SHP77 treated with DMSO at 0.1 percent for 48 hours (cell line): ENCODE results near the gene URI1.

Experiments
- DNase-seq: peaks from one replicate; lab custom pipeline; 2025; lab: John Stamatoyannopoulos, UW

Gene URI1

DNA sequence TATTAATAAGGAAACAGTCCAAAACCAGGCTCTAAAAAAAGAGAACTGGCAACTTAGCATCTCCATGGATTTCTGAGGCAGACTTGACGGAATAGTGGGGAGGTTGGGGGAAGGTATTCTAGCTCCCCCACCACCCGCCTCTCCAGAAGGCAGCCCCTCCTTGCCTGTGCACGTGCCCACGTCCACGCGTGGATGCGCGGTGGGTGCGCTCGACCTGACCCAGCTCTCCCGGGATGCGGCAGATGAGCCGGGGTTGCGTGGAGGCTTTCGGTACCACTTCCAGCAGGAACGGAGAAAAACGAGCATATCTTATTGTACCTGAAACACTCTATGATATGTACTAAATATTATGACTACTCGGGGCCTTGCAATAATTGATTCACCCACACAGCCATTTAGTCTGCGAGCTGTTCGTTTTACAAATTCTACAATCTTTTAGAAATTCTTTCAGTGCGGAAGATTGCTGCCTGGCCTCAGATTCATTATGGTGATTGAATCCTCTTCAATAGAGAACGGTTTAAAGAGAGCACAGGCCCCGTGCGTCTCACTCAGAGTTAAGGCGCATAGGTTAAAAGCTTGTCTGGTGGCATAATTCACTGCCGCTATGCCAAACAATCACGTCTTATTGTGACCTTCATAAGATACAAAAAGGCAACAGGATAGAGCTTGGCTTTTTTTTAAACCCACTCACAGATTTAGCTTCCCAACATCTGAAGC, 117.9 kb downstream of the URI1 start:
- DNase-seq = no peak

DNA sequence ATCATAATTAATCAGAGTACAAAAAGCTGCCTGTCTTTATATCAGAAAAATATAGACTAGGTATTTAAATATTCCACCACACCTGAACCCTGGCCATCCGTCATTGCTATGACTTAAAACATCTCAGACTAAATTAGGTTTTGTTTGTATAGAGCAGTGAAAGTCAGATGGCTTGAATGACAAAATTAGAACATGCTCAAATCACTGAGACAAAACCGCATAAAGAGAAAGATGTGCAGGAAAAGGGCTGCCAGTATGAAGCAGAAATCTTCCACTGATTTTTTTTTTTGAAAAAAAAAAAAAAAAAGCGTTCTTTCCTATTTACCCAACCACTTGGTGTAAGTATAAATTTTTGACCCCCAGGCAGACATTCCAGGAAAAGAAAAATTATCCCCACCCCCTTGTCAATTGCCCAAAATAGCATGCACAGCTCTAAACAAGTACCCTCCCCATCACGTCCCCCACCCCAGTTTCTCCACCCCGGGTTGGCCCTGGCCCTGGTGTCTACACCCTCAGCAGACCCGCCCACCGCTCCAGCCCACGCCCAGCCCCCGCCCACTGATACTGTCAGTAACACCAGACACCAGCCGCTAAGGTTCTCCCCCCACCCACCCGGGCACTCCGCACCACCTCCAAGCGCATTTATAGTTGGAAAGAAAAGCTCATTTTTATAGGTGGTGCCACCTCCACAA, 118.6 kb downstream of the URI1 start:
- DNase-seq = no peak

DNA sequence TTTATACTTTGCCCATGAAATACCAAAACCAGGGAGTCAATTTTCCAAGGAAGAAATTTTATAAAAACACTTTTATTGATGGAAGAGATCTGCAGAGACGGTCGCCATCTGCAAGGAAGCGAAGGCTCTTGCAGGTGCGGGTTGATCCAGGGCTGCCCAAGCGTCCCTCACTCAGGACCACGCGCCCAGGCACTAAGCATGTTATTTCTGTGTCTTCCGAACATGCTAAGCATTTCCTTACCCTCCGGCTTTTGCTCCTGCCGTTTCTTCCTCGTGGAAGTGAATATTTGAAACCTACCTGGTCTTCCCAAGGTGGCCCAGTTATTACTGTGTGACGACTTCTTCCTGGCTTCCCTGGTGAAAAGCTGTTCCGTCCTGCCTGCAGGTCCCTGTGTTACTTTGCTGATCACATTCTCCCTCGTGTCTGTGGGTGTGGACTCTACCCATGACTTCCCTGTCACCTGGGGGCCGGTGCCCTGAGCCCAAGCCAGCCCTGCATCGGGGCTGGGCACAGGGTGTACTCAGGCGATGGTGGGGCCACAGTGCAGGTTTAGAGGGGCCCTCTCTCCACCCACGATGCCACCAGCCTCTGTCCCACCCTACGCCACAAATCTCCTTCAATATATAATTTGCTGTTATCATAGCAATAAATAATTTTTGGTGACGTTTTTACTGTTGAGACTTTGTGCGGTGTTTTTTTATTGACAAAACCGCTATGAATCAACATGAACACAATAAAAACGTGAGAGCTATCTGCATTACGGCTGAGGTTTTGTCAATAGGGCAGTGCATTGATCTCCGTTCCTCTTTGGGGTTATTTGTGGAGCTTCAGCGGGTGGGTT, 119.4 kb downstream of the URI1 start:
- DNase-seq = no peak

DNA sequence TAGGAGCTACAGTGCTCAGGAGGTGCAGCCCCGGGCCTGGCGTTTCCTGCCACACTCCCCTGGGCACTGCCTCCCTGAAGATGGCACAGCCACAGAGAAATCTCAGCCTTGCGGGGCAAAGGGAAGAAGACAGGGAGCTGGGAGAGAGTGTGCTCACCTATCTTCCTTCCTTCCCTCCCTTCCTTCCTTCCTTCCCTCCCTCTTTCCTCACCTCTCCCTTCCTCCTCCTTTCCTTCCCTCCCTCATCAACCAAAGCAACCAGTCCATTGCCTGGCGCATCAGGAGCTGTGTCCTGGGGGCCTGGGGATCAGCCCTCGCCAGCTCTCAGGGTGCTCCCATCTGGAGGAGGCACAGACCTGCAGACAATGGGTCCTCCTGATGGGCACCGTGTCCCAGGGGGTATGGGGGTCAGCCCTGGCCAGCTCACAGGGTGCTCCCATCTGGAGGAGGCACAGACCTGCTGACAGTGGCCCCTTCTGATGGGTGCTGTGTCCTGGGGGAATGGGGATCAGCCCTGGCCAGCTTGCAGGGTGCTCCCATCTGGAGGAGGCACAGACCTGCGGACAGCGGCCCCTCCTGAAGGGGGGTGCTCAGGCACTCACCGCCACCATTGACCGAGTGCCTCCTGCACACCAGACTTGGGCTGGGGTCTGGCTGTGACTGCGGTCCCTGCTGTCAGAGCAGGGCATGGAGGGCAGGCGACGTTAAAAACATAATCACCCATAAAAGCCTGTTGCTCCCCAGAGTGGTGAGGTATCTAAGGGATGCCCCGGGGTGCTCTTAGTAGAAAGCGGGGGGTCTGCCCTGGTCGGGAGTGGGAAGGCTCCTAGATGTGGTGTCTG, 120.2 kb downstream of the URI1 start:
- no peak for DNase-seq

DNA sequence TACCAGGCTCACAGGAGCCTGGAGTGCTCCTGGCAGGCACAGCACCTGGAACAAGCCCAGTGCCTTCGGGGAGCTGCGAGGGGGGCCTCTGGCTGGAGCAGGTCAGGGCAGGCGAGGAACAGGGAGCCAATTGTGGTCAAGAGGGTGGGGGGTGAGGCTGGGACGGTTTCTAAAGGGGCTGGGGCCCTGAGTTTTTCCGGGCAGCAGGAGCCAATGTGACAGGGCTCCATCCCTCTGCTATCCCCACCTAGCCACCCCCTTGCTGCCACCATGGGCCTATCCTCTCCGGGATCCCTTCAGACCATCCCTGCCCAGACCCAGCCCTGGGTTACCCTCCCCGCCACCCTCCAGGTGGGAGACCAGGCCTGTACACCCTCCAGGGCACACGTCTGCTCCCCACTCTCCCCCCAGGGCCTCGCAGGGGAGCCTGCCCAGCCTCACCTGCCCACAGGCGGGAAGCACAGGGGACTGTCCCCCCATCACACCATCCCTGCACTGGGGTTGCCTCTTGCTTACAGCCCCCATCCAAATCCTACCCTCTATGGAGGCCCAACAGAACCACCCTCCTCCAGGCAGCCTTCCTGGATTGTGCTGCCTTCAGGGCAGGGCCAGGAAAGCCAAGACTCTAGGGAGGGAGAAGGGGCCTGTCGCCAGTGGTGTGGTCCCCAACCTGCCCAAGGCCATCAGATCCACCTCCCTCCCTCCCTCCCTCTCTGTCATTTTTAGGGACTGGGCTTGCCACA, 121.0 kb downstream of the URI1 start:
- no peak for DNase-seq

DNA sequence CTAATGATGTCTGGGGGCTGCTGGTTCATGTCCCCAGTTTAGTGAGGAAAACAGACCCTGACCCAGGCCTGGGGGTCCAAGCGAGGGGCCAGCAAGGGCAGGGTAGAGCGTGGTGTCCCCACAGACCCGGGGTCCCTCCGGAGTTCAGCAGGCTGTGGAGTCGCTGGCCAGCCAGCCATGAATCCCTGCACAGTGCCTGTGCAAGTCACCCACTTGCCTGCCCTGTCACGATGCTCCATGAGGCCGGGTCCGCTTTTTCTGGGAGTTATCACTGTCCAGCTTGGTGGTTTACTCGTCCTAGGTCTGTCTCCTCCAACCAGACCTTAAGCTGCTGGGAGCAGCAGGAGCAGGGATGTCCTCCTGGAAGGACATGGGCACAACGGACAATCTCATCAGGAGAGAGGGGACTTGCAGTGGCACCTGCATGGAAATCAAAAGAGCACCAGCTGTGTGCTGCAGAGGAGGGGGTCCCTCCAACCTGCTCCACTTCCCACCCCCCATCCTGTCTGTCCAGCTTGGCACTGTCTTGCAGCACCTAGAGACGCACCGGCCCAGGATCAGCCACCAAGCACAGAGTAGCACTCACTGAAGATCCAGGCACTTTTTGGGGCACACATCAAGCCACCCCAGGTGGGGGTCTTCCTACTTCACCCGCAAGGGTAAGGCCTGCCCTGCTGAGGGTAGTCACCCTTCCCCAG, 121.8 kb downstream of the URI1 start:
- DNase-seq = no peak

DNA sequence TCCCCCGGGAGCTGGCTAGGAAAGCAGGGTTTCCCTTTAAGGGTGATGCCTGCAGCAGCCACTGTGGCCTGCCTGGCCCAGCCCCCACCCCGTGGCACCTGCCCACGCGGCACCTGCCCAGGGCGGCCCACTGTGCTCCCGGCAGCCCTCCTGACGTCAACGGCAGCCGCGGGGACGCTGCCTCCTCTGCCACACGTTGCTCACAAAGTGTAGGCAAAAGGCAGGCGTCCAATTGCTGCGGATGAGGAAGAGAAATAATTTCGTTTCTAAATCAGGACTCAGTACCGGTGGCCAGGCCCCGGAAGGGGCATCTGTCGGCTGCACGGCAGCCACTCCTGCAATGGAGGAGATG, 122.3 kb downstream of the URI1 start:
- DNase-seq = no peak

DNA sequence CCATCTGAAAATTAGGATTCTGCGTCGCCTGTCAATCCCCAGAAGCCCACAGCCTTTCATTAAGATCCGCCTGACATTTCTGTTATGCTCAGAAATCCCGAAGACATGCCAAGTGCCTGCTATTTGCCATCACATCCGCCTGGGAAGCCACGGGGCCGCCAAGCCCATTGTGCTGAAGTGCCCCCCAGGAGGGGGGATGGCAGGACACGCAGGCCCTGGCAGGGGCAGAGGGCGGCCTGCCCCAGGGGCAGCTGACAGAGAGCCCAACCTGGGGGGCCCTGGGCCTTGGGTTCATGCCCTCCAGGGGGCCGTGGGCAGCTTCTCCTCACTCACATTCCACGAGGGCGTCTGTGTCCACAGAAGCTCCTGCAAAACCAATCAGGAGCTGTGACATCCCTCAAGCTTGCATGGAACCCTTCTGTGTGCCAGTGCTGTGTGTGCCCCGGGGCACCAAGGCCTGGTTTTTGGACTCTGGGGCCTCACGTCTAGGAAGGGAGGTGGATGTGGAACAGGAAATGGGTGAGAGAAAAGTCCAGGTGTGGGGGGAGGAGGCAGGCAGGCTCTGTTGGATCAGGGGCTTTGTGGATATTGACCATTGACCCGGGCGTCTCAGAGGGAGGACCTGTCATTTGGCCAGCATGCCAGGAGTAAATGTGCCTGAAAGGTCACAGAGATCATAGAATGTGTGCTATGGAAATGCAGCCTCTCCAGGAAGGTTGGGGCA, 122.9 kb downstream of the URI1 start:
- DNase-seq = no peak

DNA sequence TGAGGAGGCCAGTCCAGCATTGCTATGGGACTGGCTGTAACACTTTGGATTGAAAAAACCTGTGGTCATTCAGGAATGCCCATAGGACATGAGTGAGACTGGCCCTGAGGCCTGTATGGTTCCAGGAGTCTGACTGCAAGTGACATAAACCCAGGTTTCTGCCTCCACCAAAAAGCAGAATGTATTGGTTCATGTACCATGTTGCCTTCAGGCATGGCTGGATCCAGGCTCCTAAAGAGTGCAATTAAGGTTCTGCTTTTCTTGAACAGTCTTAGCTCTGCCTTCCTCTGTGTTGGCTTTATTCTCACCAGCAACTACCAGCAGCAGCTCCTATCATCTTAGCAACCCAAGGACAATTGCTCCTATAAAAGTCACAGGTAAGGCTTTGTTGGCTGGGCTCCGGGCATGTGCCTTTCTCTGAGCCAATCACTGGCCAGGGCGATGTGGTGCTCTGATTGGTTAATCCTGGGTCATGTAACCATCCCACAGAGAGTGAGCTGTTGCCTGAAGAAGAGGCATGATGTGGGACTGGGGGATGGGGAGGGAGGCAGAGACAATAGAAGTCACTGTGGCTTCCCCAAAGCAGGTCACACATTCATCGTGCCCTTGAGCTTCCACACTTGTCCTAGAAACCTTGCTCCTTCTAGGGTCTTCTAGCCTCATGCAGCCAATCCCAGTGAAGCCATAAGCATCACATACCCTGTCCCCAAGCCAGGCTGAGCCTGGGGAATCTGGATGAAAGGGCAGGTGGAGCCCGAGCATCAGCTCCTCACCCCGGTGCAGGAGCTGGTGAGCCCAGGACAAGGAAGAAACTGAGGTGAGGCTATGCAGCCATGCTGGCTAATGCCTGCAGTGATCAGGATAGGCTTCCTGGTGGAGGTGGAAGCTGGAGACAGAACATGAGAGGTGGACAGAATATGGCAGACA, 123.9 kb downstream of the URI1 start:
- DNase-seq = no peak
